Lower leg skin (tissue), 3 donors: ENCODE measurements around the gene BARD1.

Source experiments
- POLR2A ChIP-seq, 2 donors: fragments of 450-650 bp; IDR thresholded peaks; one replicate each; pipeline ENCODE4 v1.6.1; 2016 to 2017; ENCODE audit warnings: antibody characterized with exemption in 2 of 2, mild to moderate bottlenecking in 1 of 2, moderate library complexity in 1 of 2
- TF ChIP-seq, protein P1 (sequence below), 3 donors: fragments of 450-650 bp; IDR thresholded peaks; one replicate each; pipeline ENCODE4 v1.5.1; 2016; ENCODE audit warnings: antibody characterized with exemption in 3 of 3, mild to moderate bottlenecking in 3 of 3, moderate library complexity in 2 of 3

- TF ChIP-seq, protein P1, sequence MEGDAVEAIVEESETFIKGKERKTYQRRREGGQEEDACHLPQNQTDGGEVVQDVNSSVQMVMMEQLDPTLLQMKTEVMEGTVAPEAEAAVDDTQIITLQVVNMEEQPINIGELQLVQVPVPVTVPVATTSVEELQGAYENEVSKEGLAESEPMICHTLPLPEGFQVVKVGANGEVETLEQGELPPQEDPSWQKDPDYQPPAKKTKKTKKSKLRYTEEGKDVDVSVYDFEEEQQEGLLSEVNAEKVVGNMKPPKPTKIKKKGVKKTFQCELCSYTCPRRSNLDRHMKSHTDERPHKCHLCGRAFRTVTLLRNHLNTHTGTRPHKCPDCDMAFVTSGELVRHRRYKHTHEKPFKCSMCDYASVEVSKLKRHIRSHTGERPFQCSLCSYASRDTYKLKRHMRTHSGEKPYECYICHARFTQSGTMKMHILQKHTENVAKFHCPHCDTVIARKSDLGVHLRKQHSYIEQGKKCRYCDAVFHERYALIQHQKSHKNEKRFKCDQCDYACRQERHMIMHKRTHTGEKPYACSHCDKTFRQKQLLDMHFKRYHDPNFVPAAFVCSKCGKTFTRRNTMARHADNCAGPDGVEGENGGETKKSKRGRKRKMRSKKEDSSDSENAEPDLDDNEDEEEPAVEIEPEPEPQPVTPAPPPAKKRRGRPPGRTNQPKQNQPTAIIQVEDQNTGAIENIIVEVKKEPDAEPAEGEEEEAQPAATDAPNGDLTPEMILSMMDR (IDR thresholded peaks at IDR 0.05): no peak
- TF ChIP-seq POLR2A (IDR thresholded peaks at IDR 0.05): no peak
These were observed 7.6 kb downstream of the BARD1 start for GRCh38 chr2:214801768-214802397.
